Type B pancreatic cell (in vitro differentiated cells): Measurements from ENCODE around the gene ACSF2. TPM values are rescaled to one million over a fixed set of nuclear protein-coding genes. Genes with fewer than 3 reads are reported as not detected.

ENCODE experiments used
- DNase-seq: peaks from one replicate; pipeline ENCODE4 v3.0.0; 2021; ENCODE audit warnings: mixed read lengths; ENCODE audit not compliant: unreplicated experiment; ENCODE audit errors: extremely low spot score
- H3K27ac Mint-ChIP-seq: 2 replicates; pipeline ENCODE4 v1.8.0; 2021; ENCODE audit warnings: mild to moderate bottlenecking, mixed read lengths
- H3K27me3 Mint-ChIP-seq: 2 replicates; pipeline ENCODE4 v1.8.0; 2021; ENCODE audit warnings: mixed read lengths
- H3K36me3 Mint-ChIP-seq: 2 replicates; pipeline ENCODE4 v1.8.0; 2021; ENCODE audit warnings: mixed read lengths
- H3K4me1 Mint-ChIP-seq: one replicate; pipeline ENCODE4 v1.8.0; 2021; ENCODE audit warnings: mixed read lengths; ENCODE audit not compliant: unreplicated experiment
- H3K4me3 Mint-ChIP-seq: 2 replicates; pipeline ENCODE4 v1.8.0; 2021; ENCODE audit warnings: mild to moderate bottlenecking, mixed read lengths
- H3K9me3 Mint-ChIP-seq: 2 replicates; pipeline ENCODE4 v1.8.0; 2021; ENCODE audit warnings: mixed read lengths
- CTCF ChIP-seq: fragments of 200-600 bp; sonication (generic); conservative IDR thresholded peaks from 2 replicates; pipeline ENCODE4 v1.5.0; 2021; ENCODE audit warnings: antibody characterized with exemption, mild to moderate bottlenecking
- total RNA-seq: library from RNA; stranded (reverse); gene quantifications from 2 replicates; pipeline ENCODE4 v1.2.1, GENCODE V29; 2021; ENCODE audit warnings: low replicate concordance

Gene ACSF2
- total RNA-seq, 1 donor from 2014 or later: 57.3 TPM

- Mint-ChIP-seq H3K27ac (no peak overlapping the region), H3K4me3 (no peak overlapping the region), H3K4me1 (peaks cover 49% of the 10 kb centered on the region), H3K36me3 (no peaks in the 10 kb centered on the region), H3K9me3 (no peaks in the 10 kb centered on the region), H3K27me3 (no peaks in the 10 kb centered on the region)
- DNase-seq: no peak
- no peak for TF ChIP-seq CTCF
These were observed 87.5 kb downstream of the ACSF2 start for GRCh38 chr17:50513495-50513894.

GRCh38 chr17:50514388-50514787, 88.4 kb downstream of the ACSF2 start:
- no peak for TF ChIP-seq CTCF
- H3K27ac Mint-ChIP-seq: no peak overlapping the region
- no peaks in the 10 kb centered on the region for H3K27me3 Mint-ChIP-seq
- no peak for DNase-seq
- peaks cover 48% of the 10 kb centered on the region for H3K4me1 Mint-ChIP-seq
- H3K9me3 Mint-ChIP-seq: no peaks in the 10 kb centered on the region
- no peak overlapping the region for H3K4me3 Mint-ChIP-seq
- H3K36me3 Mint-ChIP-seq: no peaks in the 10 kb centered on the region

GRCh38 chr17:50514936-50515702, 89.1 kb downstream of the ACSF2 start:
- DNase-seq: no peak
- TF ChIP-seq CTCF: no peak
- Mint-ChIP-seq H3K4me3 (no peak overlapping the region), H3K9me3 (no peaks in the 10 kb centered on the region), H3K27me3 (no peaks in the 10 kb centered on the region), H3K4me1 (peaks cover 44% of the 10 kb centered on the region), H3K27ac (no peak overlapping the region), H3K36me3 (no peaks in the 10 kb centered on the region)

- Mint-ChIP-seq H3K4me1 (peaks cover 29% of the 10 kb centered on the region), H3K9me3 (no peaks in the 10 kb centered on the region), H3K36me3 (no peaks in the 10 kb centered on the region), H3K27me3 (no peaks in the 10 kb centered on the region), H3K27ac (peak overlapping the region; percentile 58), H3K4me3 (no peak overlapping the region)
- no peak for DNase-seq
- no peak for TF ChIP-seq CTCF
These were observed 91.0 kb downstream of the ACSF2 start for GRCh38 chr17:50517011-50517410.

- H3K27ac Mint-ChIP-seq: no peak overlapping the region
- H3K4me1 Mint-ChIP-seq: peaks cover 29% of the 10 kb centered on the region
- no peaks in the 10 kb centered on the region for H3K36me3 Mint-ChIP-seq
- H3K4me3 Mint-ChIP-seq: no peak overlapping the region
- no peaks in the 10 kb centered on the region for H3K27me3 Mint-ChIP-seq
- TF ChIP-seq CTCF: no peak
- no peak for DNase-seq
- no peaks in the 10 kb centered on the region for H3K9me3 Mint-ChIP-seq
These were observed 91.7 kb downstream of the ACSF2 start for GRCh38 chr17:50517504-50518383.
